Measurements from ENCODE around the gene MEG3. TPM values are rescaled to one million over a fixed set of nuclear protein-coding genes. Genes with fewer than 3 reads are reported as not detected.

The MEG3 gene
- total RNA-seq, 1 experiment from 2014 or later: not detected

- H3K36me3 Mint-ChIP-seq (ENCODE audit: insufficient read depth, unreplicated experiment): no peaks in the 10 kb centered on the region
- no peak overlapping the region for H3K4me3 Mint-ChIP-seq (ENCODE audit: unreplicated experiment)
- no peak overlapping the region for H3K27ac Mint-ChIP-seq (ENCODE audit: low read depth, unreplicated experiment)
- no TSS peak for BruUV-seq (replicated peaks)
- no peak for TF ChIP-seq CTCF (IDR thresholded peaks at IDR 0.05; ENCODE audit: unreplicated experiment)
- CTCF ChIA-PET: no interaction called here
- H3K4me1 Mint-ChIP-seq (ENCODE audit: insufficient read depth, unreplicated experiment): peaks cover 10% of the 10 kb centered on the region
- peaks cover 12% of the 10 kb centered on the region for H3K9me3 Mint-ChIP-seq (ENCODE audit: unreplicated experiment)
- H3K27me3 Mint-ChIP-seq (ENCODE audit: insufficient read depth, unreplicated experiment): no peaks in the 10 kb centered on the region
- intact Hi-C loops (cut with micrococcal nuclease): no loop called here
- DNase-seq (ENCODE audit: unreplicated experiment): no peak
- POLR2A ChIA-PET: interaction anchor here (0.6 kb wide), 1 partner anchor 16 kb away, joined by 4 read pairs; no protein-coding TSS in a partner anchor
These were observed 49.2 kb downstream of the MEG3 start for GRCh38 chr14:100875126-100875525.

- peaks cover 10% of the 10 kb centered on the region for H3K4me1 Mint-ChIP-seq (ENCODE audit: insufficient read depth, unreplicated experiment)
- peaks cover 12% of the 10 kb centered on the region for H3K9me3 Mint-ChIP-seq (ENCODE audit: unreplicated experiment)
- no peak for DNase-seq (ENCODE audit: unreplicated experiment)
- TF ChIP-seq CTCF (IDR thresholded peaks at IDR 0.05; ENCODE audit: unreplicated experiment): no peak
- no peak overlapping the region for H3K4me3 Mint-ChIP-seq (ENCODE audit: unreplicated experiment)
- H3K27me3 Mint-ChIP-seq (ENCODE audit: insufficient read depth, unreplicated experiment): no peaks in the 10 kb centered on the region
- no TSS peak for BruUV-seq (replicated peaks)
- H3K36me3 Mint-ChIP-seq (ENCODE audit: insufficient read depth, unreplicated experiment): no peaks in the 10 kb centered on the region
- ChIA-PET POLR2A (no interaction called here), CTCF (no interaction called here)
- intact Hi-C loops (cut with micrococcal nuclease): no loop called here
- no peak overlapping the region for H3K27ac Mint-ChIP-seq (ENCODE audit: low read depth, unreplicated experiment)
These were observed 50.1 kb downstream of the MEG3 start for GRCh38 chr14:100875861-100876590.

- Mint-ChIP-seq H3K9me3 (ENCODE audit: unreplicated experiment) (peaks cover 14% of the 10 kb centered on the region), H3K27me3 (ENCODE audit: insufficient read depth, unreplicated experiment) (no peaks in the 10 kb centered on the region), H3K27ac (ENCODE audit: low read depth, unreplicated experiment) (no peak overlapping the region), H3K4me3 (ENCODE audit: unreplicated experiment) (no peak overlapping the region), H3K36me3 (ENCODE audit: insufficient read depth, unreplicated experiment) (peaks cover 7% of the 10 kb centered on the region), H3K4me1 (ENCODE audit: insufficient read depth, unreplicated experiment) (no peaks in the 10 kb centered on the region)
- intact Hi-C loops (cut with micrococcal nuclease): no loop called here
- CTCF ChIA-PET: interaction anchor here (0.7 kb wide), 1 partner anchor 334 kb away, joined by 4 read pairs; no protein-coding TSS in a partner anchor
- no TSS peak for BruUV-seq (replicated peaks)
- POLR2A ChIA-PET: interaction anchor here (0.7 kb wide), 2 partner anchors 144 to 185 kb away, joined by 3 read pairs; no protein-coding TSS in a partner anchor
- TF ChIP-seq CTCF (IDR thresholded peaks at IDR 0.05; ENCODE audit: unreplicated experiment): no peak
- DNase-seq (ENCODE audit: unreplicated experiment): no peak
These were observed 52.6 kb downstream of the MEG3 start for GRCh38 chr14:100878271-100879146.

- H3K27me3 Mint-ChIP-seq (ENCODE audit: insufficient read depth, unreplicated experiment): no peaks in the 10 kb centered on the region
- no TSS peak for BruUV-seq (replicated peaks)
These were observed 53.3 kb downstream of the MEG3 start for GRCh38 chr14:100879194-100879593.

More at GRCh38 chr14:100879194-100879593, 53.3 kb downstream of the MEG3 start:
- Mint-ChIP-seq H3K4me1 (ENCODE audit: insufficient read depth, unreplicated experiment) (no peaks in the 10 kb centered on the region), H3K4me3 (ENCODE audit: unreplicated experiment) (no peak overlapping the region), H3K9me3 (ENCODE audit: unreplicated experiment) (peaks cover 14% of the 10 kb centered on the region), H3K36me3 (ENCODE audit: insufficient read depth, unreplicated experiment) (peaks cover 7% of the 10 kb centered on the region), H3K27ac (ENCODE audit: low read depth, unreplicated experiment) (no peak overlapping the region)
- POLR2A ChIA-PET: interaction anchor here (0.7 kb wide), 1 partner anchor 145 kb away, joined by 3 read pairs; no protein-coding TSS in a partner anchor
- intact Hi-C loops (cut with micrococcal nuclease): no loop called here
- no peak for DNase-seq (ENCODE audit: unreplicated experiment)
- TF ChIP-seq CTCF (IDR thresholded peaks at IDR 0.05; ENCODE audit: unreplicated experiment): no peak
- CTCF ChIA-PET: no interaction called here
